Head of caudate nucleus (tissue), 42 donors: ENCODE measurements around the gene RAB10.
"Not testable (repeated sequence)": the region's sequence is repeated elsewhere in the genome, so short reads cannot be mapped to it uniquely, and the experiment has no call there.

Source experiments
- DNase-seq, 42 donors: peaks; one replicate each; pipeline versions ENCODE4 v3.0.0 to v3.0.0-alpha.2; 2020 to 2021; ENCODE audit warnings: mixed read lengths in 7 of 42
- intact Hi-C: fragments of 100-400 bp; cut with DNase I; formaldehyde crosslinking; loops from one replicate; pipeline ENCODE4 v1.15.0; 2022

Gene RAB10

GRCh38 chr2:26126074-26126473 lies 92.2 kb downstream of the RAB10 start:
- DNase-seq: no peak
- intact Hi-C loops: no loop called here

- DNase-seq: no peak
- intact Hi-C loops: no loop called here
These were observed 94.3 kb downstream of the RAB10 start for GRCh38 chr2:26128176-26128575.

GRCh38 chr2:26130763-26131162 lies 96.9 kb downstream of the RAB10 start:
- intact Hi-C loops: no loop called here
- no peak for DNase-seq

GRCh38 chr2:26136451-26136850 lies 102.6 kb downstream of the RAB10 start:
- intact Hi-C loops: no loop called here
- peak in 2 of 42 donors; percentile 19 to 33 for DNase-seq

GRCh38 chr2:26139269-26140183 lies 105.6 kb downstream of the RAB10 start:
- intact Hi-C loops: loop anchor here (5.0 kb wide), 1 partner anchor 187 kb away; no protein-coding TSS in a partner anchor
- no peak for DNase-seq

GRCh38 chr2:26141145-26141769 lies 107.4 kb downstream of the RAB10 start:
- intact Hi-C loops: loop anchor here (5.0 kb wide), 1 partner anchor 189 kb away; no protein-coding TSS in a partner anchor
- no peak for DNase-seq

- intact Hi-C loops: loop anchor here (2.0 to 5.0 kb wide), 2 partner anchors 153 to 192 kb away; no protein-coding TSS in a partner anchor
These were observed 110.1 kb downstream of the RAB10 start for GRCh38 chr2:26144031-26144430.

GRCh38 chr2:26144953-26145680 lies 111.2 kb downstream of the RAB10 start:
- peak; percentile 37 to 91 (median 78) for DNase-seq
- intact Hi-C loops: loop anchor here (2.0 to 5.0 kb wide), 3 partner anchors 58 to 193 kb away; no protein-coding TSS in a partner anchor

More at GRCh38 chr2:26144031-26144430, 110.1 kb downstream of the RAB10 start:
- DNase-seq: no peak

GRCh38 chr2:26148501-26148900 lies 114.6 kb downstream of the RAB10 start:
- no peak for DNase-seq
- intact Hi-C loops: loop anchor here (5.0 kb wide), 1 partner anchor 61 kb away; no protein-coding TSS in a partner anchor

GRCh38 chr2:26150243-26150642 lies 116.4 kb downstream of the RAB10 start:
- DNase-seq: no peak
- intact Hi-C loops: no loop called here

- peak in 2 of 42 donors; percentile 13 to 14 for DNase-seq
- intact Hi-C loops: no loop called here
These were observed 123.7 kb downstream of the RAB10 start for GRCh38 chr2:26157580-26157979.

GRCh38 chr2:26161926-26162325 lies 128.0 kb downstream of the RAB10 start:
- intact Hi-C loops: no loop called here
- DNase-seq: peak in 1 of 42 donors; percentile 4

GRCh38 chr2:26162963-26163362 lies 129.1 kb downstream of the RAB10 start:
- intact Hi-C loops: no loop called here
- no peak for DNase-seq

GRCh38 chr2:26164231-26164630 lies 130.3 kb downstream of the RAB10 start:
- intact Hi-C loops: no loop called here
- DNase-seq: peak in 26 of 42 donors; percentile 21 to 82 (median 53)

GRCh38 chr2:26164641-26165211 lies 130.8 kb downstream of the RAB10 start:
- intact Hi-C loops: no loop called here
- peak in 1 of 42 donors; percentile 12 for DNase-seq

GRCh38 chr2:26165403-26165802 lies 131.5 kb downstream of the RAB10 start:
- peak in 1 of 42 donors; percentile 10 for DNase-seq
- intact Hi-C loops: no loop called here

- intact Hi-C loops: not testable (repeated sequence)
- peak in 2 of 42 donors; percentile 3 to 28 for DNase-seq
These were observed 132.7 kb downstream of the RAB10 start for GRCh38 chr2:26166541-26166940.

- DNase-seq: peak in 2 of 42 donors; percentile 3 to 19
- intact Hi-C loops: no loop called here
These were observed 134.9 kb downstream of the RAB10 start for GRCh38 chr2:26168785-26169184.

- DNase-seq: peak in 2 of 42 donors; percentile 16 to 35
- intact Hi-C loops: no loop called here
These were observed 135.3 kb downstream of the RAB10 start for GRCh38 chr2:26169226-26169625.
